K562 (cell line): ENCODE measurements around the gene SPATS1. TPM values are rescaled to one million over a fixed set of nuclear protein-coding genes. Genes with fewer than 3 reads are reported as not detected.
A peak's percentile ranks its signal among the peaks of the same experiment; 100 is the strongest.

ENCODE experiments used
- ARNT ChIP-seq, 2 experiments: fragments of 450-650 bp; IDR thresholded peaks; 2 replicates each; pipeline ENCODE4 v1.6.1; 2016; ENCODE audit warnings: mild to moderate bottlenecking in 1 of 2
- FOS ChIP-seq: IDR thresholded peaks from 3 replicates; pipeline ENCODE4 v1.6.1; 2011; ENCODE audit not compliant: insufficient read length; ENCODE audit errors: extremely low read depth
- FOXJ2 ChIP-seq: fragments of 200-800 bp; sonication (Bioruptor generic); IDR thresholded peaks from 2 replicates; pipeline ENCODE4 v1.6.1; 2016; ENCODE audit warnings: missing genetic modification characterization, missing compliant biosample characterization
- HDAC2 ChIP-seq: fragments of 450-650 bp; IDR thresholded peaks from 2 replicates; pipeline ENCODE4 v1.6.1; 2016; ENCODE audit warnings: mild to moderate bottlenecking
- HMG20B ChIP-seq: fragments of 250-450 bp; sonication (Bioruptor Pico); IDR thresholded peaks from 2 replicates; pipeline ENCODE4 v1.5.0; 2021; ENCODE audit warnings: mild to moderate bottlenecking
- NCOA1 ChIP-seq: fragments of 450-650 bp; IDR thresholded peaks from 2 replicates; pipeline ENCODE4 v1.6.1; 2016; ENCODE audit warnings: low read depth
- PCBP2 ChIP-seq: fragments of 200-400 bp; formaldehyde crosslinking; IDR thresholded peaks from 2 replicates; pipeline ENCODE4 v1.6.1; 2018; ENCODE audit warnings: low read length, low read depth, mild to moderate bottlenecking, moderate library complexity; ENCODE audit not compliant: poor library complexity, severe bottlenecking
- RCOR1 ChIP-seq, 2 experiments: IDR thresholded peaks; 2 replicates each; pipeline ENCODE4 v1.6.1; 2012; ENCODE audit warnings: low read depth in 2 of 2, low read length in 2 of 2, borderline replicate concordance in 1 of 2, improper control_type of control experiment in 1 of 2
- SETDB1 ChIP-seq: IDR thresholded peaks from one replicate; pipeline ENCODE4 v1.6.1; 2012; ENCODE audit warnings: low read length, control low read depth, inconsistent platforms
- TRIM28 ChIP-seq: fragments of 450-650 bp; IDR thresholded peaks from 2 replicates; pipeline ENCODE4 v1.6.1; 2017
- ZFPM2 ChIP-seq: fragments of 250-450 bp; sonication (Bioruptor Pico); IDR thresholded peaks from 2 replicates; pipeline ENCODE4 v1.5.1; 2022; ENCODE audit warnings: mild to moderate bottlenecking
- ZNF143 ChIP-seq: sonication (generic); formaldehyde crosslinking; IDR thresholded peaks from 2 replicates; pipeline ENCODE4 v1.9.0; 2022; ENCODE audit warnings: mild to moderate bottlenecking, missing genetic modification reagents
- ZNF212 ChIP-seq: fragments of 450-650 bp; formaldehyde crosslinking; IDR thresholded peaks from 2 replicates; pipeline ENCODE4 v1.4.0; 2020; ENCODE audit warnings: mild to moderate bottlenecking
- ZNF224 ChIP-seq: sonication (generic); formaldehyde crosslinking; IDR thresholded peaks from 2 replicates; pipeline ENCODE4 v1.8.0; 2022; ENCODE audit warnings: mild to moderate bottlenecking, missing genetic modification reagents
- ZNF354B ChIP-seq: fragments of 250-450 bp; sonication (Bioruptor Pico); IDR thresholded peaks from 2 replicates; pipeline ENCODE4 v1.4.0; 2020
- ZNF384 ChIP-seq: IDR thresholded peaks from 2 replicates; pipeline ENCODE4 v1.6.1; 2012; ENCODE audit warnings: low read depth, low read length, improper control_type of control experiment
- ZNF41 ChIP-seq: fragments of 250-450 bp; sonication (Bioruptor Pico); conservative IDR thresholded peaks from 2 replicates; pipeline ENCODE4 v1.4.0; 2020; ENCODE audit warnings: mild to moderate bottlenecking
- polyA plus RNA-seq, 8 experiments: library from polyadenylated mRNA; depleted of rRNA in 4 of 8; stranded (reverse) in 5 of 8; unstranded in 3 of 8; fragments of >200 nt; fragmentation: Nextera tagmentation in 2 of 8; fragmentation: Illumina TruSeq in 1 of 8; extraction: Ambion mirVana in 2 of 8; extraction: Trizol in 1 of 8; gene quantifications; 2 replicates each; pipeline versions ENCODE4 v1.2.1 to v1.2.3, GENCODE V29; 2011 to 2014; ENCODE audit warnings: inconsistent platforms in 1 of 8, missing spikeins in 1 of 8
- total RNA-seq, 7 experiments: library from RNA; depleted of rRNA in 6 of 7; stranded (reverse); fragments of >200 nt in 6 of 7; fragmentation: Illumina TruSeq in 2 of 7; extraction: Trizol in 2 of 7; gene quantifications; 2 replicates each; pipeline versions ENCODE4 v1.2.1 to v1.2.3, GENCODE V29; 2011 to 2021; ENCODE audit warnings: low replicate concordance in 1 of 7
- TF ChIP-seq, protein P1 (sequence below): sonication (generic); IDR thresholded peaks from 2 replicates; pipeline ENCODE4 v1.6.1; 2016
- TF ChIP-seq, protein P2 (sequence below): fragments of 250-450 bp; sonication (Bioruptor Pico); IDR thresholded peaks from 2 replicates; pipeline ENCODE4 v1.5.0; 2021
- TF ChIP-seq, protein P3 (sequence below): sonication (generic); formaldehyde crosslinking; IDR thresholded peaks from 2 replicates; pipeline ENCODE4 v1.8.1; 2023; ENCODE audit warnings: mild to moderate bottlenecking, missing genetic modification reagents
- TF ChIP-seq, protein P4 (sequence below): fragments of 250-450 bp; sonication (Bioruptor Pico); IDR thresholded peaks from 2 replicates; pipeline ENCODE4 v1.8.0; 2021; ENCODE audit warnings: mild to moderate bottlenecking, moderate library complexity
- TF ChIP-seq, protein P5 (sequence below): fragments of 450-650 bp; formaldehyde crosslinking; IDR thresholded peaks from 2 replicates; pipeline ENCODE4 v1.4.0; 2020; ENCODE audit warnings: mild to moderate bottlenecking, moderate library complexity

SPATS1 gene
- total and polyA plus RNA-seq, 9 of the 15 experiments (the other 6 are each of a cell fraction or from before 2014, with no cell fraction given), result not detected

DNA sequence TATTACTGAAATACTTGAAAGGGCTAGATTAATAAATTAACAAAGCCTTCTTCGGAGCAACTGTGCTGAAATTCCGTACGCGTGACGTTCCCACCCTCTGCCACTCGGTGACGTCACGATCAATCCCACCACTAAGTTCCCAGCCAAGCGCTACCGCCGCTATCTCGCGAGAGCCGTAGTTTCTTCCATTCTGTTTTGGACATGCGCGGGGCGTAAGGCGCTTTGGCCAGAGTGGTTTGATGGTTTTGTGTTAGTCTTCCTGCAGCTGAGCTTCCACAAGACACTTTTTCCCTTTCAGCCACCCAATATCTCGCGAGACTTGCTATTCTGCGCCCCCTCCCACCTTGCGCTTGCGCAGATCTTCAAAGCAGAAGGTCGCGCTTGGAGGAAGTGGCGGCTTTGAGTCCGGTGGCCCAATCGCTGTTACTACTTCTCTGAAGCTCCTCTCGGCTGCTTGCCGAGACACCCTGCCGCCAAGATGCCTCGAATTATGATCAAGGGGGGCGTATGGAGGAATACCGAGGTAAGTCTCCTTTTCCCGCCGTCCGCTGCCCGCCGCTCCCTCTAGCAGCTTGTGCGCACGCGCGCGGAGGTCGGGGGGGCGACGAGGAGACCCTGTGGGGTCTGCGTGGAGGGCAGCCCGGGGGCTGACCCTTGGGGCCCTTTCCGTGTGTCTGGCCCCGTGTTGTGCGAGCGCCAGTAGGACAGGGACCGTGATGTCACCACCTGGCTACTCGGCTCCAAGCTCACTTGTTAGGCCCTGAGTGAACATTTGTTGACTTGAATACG is 45.1 kb downstream of the SPATS1 start, which contains the start of gene CDC5L (continued):
- TF ChIP-seq PCBP2, result no peak
- no peak; the same call in 1 of the 2 replicates for TF ChIP-seq ZNF41
- TF ChIP-seq, protein P1, sequence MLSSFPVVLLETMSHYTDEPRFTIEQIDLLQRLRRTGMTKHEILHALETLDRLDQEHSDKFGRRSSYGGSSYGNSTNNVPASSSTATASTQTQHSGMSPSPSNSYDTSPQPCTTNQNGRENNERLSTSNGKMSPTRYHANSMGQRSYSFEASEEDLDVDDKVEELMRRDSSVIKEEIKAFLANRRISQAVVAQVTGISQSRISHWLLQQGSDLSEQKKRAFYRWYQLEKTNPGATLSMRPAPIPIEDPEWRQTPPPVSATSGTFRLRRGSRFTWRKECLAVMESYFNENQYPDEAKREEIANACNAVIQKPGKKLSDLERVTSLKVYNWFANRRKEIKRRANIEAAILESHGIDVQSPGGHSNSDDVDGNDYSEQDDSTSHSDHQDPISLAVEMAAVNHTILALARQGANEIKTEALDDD, result peak; percentile 92
- no peak for TF ChIP-seq HMG20B
- no peak for TF ChIP-seq ARNT (IDR thresholded peaks at IDR 0.05)
- TF ChIP-seq TRIM28, result no peak
- TF ChIP-seq FOS, result peak; percentile 12
- TF ChIP-seq HDAC2, result peak; percentile 74; the same call in 1 of the 2 replicates
- TF ChIP-seq ZNF384, result no peak
- TF ChIP-seq, protein P2, sequence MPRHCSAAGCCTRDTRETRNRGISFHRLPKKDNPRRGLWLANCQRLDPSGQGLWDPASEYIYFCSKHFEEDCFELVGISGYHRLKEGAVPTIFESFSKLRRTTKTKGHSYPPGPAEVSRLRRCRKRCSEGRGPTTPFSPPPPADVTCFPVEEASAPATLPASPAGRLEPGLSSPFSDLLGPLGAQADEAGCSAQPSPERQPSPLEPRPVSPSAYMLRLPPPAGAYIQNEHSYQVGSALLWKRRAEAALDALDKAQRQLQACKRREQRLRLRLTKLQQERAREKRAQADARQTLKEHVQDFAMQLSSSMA (CRISPR knock-in tag), result no peak
- TF ChIP-seq, protein P3, sequence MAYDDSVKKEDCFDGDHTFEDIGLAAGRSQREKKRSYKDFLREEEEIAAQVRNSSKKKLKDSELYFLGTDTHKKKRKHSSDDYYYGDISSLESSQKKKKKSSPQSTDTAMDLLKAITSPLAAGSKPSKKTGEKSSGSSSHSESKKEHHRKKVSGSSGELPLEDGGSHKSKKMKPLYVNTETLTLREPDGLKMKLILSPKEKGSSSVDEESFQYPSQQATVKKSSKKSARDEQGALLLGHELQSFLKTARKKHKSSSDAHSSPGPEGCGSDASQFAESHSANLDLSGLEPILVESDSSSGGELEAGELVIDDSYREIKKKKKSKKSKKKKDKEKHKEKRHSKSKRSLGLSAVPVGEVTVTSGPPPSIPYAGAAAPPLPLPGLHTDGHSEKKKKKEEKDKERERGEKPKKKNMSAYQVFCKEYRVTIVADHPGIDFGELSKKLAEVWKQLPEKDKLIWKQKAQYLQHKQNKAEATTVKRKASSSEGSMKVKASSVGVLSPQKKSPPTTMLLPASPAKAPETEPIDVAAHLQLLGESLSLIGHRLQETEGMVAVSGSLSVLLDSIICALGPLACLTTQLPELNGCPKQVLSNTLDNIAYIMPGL (CRISPR knock-in tag), result peak; percentile 53
- TF ChIP-seq, protein P4, sequence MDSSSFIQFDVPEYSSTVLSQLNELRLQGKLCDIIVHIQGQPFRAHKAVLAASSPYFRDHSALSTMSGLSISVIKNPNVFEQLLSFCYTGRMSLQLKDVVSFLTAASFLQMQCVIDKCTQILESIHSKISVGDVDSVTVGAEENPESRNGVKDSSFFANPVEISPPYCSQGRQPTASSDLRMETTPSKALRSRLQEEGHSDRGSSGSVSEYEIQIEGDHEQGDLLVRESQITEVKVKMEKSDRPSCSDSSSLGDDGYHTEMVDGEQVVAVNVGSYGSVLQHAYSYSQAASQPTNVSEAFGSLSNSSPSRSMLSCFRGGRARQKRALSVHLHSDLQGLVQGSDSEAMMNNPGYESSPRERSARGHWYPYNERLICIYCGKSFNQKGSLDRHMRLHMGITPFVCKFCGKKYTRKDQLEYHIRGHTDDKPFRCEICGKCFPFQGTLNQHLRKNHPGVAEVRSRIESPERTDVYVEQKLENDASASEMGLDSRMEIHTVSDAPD (CRISPR knock-in tag), result no peak
- peak; percentile 27 for TF ChIP-seq SETDB1
- TF ChIP-seq FOXJ2, result peak; percentile 79
- TF ChIP-seq ZNF212 (CRISPR knock-in tag), result no peak
- TF ChIP-seq, protein P5, sequence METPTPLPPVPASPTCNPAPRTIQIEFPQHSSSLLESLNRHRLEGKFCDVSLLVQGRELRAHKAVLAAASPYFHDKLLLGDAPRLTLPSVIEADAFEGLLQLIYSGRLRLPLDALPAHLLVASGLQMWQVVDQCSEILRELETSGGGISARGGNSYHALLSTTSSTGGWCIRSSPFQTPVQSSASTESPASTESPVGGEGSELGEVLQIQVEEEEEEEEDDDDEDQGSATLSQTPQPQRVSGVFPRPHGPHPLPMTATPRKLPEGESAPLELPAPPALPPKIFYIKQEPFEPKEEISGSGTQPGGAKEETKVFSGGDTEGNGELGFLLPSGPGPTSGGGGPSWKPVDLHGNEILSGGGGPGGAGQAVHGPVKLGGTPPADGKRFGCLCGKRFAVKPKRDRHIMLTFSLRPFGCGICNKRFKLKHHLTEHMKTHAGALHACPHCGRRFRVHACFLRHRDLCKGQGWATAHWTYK, result peak; percentile 88; the same call in 1 of the 2 replicates
- 0 out of 2 replicates have a peak, but pooled peaks have one; percentile 44 for TF ChIP-seq ZNF143
- TF ChIP-seq RCOR1 (IDR thresholded peaks at IDR 0.05; ENCODE audit: borderline replicate concordance in 1 of 2, low read depth in 2 of 2, low read length in 2 of 2), result no peak
- no peak for TF ChIP-seq ZFPM2 (CRISPR knock-in tag)
- peak; percentile 94 for TF ChIP-seq NCOA1
- no peak for TF ChIP-seq ZNF354B (CRISPR knock-in tag)
- TF ChIP-seq ZNF224 (CRISPR knock-in tag), result peak; percentile 59; the same call in 1 of the 2 replicates
